Dedifferentiated amniotic fluid mesenchymal stem cell (primary cell): ENCODE results near the gene AMH.

Source experiments
- DNase-seq: peaks from one replicate; pipeline ENCODE4 v3.0.0-alpha.2; 2016; ENCODE audit errors: extremely low spot score

The AMH gene

GRCh38 chr19:2287585-2288337 lies 38.6 kb downstream of the AMH start:
- no peak for DNase-seq

DNA sequence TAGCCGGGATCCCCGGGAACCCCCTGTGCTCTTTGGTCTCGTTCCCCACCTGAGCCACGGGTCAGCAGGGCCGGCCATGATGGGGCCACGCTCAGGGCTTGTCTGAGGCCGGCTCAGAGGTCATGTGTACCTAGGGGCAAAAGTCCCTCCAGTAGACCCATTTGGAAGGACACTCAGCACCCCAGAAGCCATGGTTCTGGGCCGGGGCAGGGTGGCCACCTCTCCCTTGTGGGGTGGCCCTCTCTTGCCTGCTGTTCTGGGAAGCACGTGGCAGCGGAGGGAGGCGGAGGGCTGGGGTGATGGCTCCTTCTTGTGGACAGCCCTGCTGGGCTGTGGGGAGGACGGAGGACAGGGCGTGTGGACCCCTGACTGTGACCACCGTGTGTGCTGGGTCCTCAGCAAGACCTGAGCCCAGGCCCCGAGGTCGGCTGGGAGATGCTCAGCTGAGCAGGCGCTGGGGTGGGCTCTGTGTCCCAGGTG lies 39.3 kb downstream of the AMH start:
- DNase-seq: no peak

DNA sequence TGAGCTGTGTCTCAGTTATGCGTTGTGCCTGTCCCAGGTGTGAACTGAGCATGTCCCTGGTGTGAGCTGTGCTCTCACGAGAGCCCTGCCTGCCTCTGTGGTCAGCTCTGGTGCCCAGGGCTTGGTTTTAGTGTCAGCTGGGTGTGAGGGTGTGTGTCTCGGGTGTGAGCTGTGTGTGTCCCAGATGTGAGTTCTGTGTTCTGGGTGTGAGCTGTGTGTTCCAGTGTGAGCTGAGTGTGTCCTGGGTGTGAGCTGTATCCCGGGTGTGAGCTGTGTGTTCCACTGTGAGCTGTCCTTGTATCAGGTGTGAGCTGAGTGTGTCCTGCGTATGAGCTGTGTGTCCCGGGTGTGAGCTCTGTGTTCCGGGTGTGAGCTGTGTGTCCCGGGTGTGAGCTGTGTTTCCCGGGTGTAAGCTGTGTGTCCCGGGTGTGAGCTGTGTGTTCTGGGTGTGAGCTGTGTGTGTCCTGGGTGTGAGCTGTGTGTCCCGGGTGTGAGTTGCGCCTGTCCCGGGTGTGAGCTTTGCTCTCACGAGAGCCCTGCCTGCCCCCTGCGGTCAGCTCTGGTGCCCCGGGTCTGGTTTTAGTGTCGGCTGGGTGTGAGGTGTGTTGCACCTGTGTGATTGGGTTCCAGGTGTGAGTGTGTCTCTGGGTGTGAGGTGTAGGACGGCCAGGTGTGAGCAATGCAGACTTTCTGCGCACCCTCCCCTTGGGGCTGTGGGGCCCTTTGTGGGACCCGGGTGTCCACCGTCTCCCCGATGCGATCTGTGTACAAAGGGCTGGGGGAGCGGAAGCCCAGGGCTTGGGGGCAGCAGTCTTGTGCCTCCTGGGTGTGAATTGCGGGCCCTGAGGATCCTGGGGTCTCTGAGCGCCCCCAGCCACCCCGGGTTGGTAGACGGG lies 39.9 kb downstream of the AMH start:
- no peak for DNase-seq

- DNase-seq: no peak
Measured at GRCh38 chr19:2289714-2290435, 40.8 kb downstream of the AMH start.

DNA sequence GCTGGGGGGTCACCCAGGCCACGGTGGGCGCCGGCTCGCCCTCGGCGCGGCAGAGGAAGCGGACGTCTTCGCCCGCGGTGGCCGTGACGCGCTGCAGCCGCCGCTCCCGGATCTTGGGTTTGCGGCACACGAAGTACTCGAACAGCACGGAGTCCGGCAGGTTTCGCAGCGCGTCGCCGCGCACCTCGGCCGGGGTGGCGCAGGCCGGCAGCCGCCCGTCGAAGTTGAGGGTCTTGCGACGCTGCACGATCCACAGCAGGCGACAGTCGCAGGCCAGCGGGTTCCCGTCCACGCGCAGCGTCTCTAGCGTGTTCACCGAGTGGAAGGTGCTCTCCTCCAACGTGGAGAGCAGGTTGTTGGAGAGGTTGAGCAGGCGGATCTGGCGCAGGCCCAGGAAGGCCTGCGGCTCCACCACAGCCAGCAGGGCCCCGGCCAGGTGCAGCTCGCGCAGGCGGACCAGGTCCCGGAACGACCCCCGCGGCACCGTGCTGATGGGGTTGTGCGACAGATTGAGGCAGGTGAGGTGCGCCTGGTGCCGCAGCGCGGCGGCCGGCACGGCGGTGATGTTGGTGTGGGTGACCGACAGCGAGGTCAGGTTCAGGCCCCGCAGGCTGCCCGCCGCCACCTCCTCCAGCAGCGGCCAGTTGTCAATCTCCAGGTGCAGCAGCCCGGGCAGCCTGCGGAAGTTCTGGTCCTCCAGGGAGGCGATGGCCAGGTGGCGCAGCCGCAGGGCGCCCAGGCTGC lies 41.5 kb downstream of the AMH start:
- DNase-seq: no peak

GRCh38 chr19:2291185-2291751 lies 42.1 kb downstream of the AMH start:
- DNase-seq: no peak

DNA sequence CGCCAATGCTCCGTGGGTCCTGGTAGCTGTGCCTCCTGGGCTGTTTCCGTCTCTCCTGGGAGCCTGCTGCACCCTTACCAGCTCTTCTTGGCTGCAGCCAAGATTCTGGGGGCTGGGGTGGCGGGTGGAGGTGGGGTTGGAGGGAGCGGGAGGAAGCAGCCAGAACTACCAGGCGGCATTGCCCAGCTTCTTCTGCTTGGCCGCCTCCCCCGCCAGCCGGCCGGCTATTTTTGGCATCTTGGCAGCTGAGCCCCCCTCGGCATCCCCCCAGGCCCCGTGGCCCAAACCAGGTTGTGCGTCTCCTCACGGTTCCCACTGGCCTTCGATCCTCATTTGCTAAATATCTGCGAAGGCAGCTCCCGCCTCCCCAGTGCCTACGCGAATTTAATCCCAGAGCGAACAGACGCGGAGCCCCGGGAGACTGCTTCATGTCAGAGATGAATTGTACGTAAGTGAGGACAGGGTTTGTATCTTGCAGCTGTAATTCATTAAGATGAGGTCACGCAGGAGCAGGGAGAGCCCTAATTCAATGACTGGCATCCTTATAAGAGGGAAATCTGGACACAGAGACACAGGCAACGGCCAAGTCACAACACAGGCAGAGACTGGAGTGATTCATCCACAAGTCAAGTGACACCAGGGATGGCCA lies 45.7 kb downstream of the AMH start:
- DNase-seq: peak; percentile 54

GRCh38 chr19:2296141-2296540 lies 47.0 kb downstream of the AMH start:
- no peak for DNase-seq

- DNase-seq: no peak
Measured at GRCh38 chr19:2300533-2300932, 51.4 kb downstream of the AMH start.
